Measurements from ENCODE around the gene SRP14.

- TF ChIP-seq, protein P1, sequence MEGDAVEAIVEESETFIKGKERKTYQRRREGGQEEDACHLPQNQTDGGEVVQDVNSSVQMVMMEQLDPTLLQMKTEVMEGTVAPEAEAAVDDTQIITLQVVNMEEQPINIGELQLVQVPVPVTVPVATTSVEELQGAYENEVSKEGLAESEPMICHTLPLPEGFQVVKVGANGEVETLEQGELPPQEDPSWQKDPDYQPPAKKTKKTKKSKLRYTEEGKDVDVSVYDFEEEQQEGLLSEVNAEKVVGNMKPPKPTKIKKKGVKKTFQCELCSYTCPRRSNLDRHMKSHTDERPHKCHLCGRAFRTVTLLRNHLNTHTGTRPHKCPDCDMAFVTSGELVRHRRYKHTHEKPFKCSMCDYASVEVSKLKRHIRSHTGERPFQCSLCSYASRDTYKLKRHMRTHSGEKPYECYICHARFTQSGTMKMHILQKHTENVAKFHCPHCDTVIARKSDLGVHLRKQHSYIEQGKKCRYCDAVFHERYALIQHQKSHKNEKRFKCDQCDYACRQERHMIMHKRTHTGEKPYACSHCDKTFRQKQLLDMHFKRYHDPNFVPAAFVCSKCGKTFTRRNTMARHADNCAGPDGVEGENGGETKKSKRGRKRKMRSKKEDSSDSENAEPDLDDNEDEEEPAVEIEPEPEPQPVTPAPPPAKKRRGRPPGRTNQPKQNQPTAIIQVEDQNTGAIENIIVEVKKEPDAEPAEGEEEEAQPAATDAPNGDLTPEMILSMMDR (conservative IDR thresholded peaks at IDR 0.05; ENCODE audit: low read depth, low read length), result no peak
- no peak for TF ChIP-seq EZH2 (IDR thresholded peaks at IDR 0.05; ENCODE audit: borderline replicate concordance, low read depth, low read length, poor library complexity, severe bottlenecking)
Measured at GRCh38 chr15:39997031-39997430, 42.0 kb downstream of the SRP14 start.

All from A673 (cell line).